HL-60/S4 treated with phorbol 12-myristate 13-acetate at 8.2 ng/mL for 4 days and 3 days (cell line): ENCODE measurements around the gene LGALS9B.
"Not testable (repeated sequence)": the region's sequence is repeated elsewhere in the genome, so short reads cannot be mapped to it uniquely, and the experiment has no call there.

Experiments
- in situ Hi-C: fragments of 300-500 bp; cut with MboI; formaldehyde crosslinking; loops from 2 replicates; pipeline ENCODE4 v1.15.0; 2022; ENCODE audit warnings: low sequenced_read_pairs

LGALS9B gene

GRCh38 chr17:20417492-20418080 lies 49.8 kb downstream of the LGALS9B start:
- in situ Hi-C loops, result not testable (repeated sequence)

- in situ Hi-C loops, result not testable (repeated sequence)
Measured at GRCh38 chr17:20416381-20416911, 50.9 kb downstream of the LGALS9B start.

- in situ Hi-C loops, result not testable (repeated sequence)
Measured at GRCh38 chr17:20415479-20415878, 51.9 kb downstream of the LGALS9B start.

GRCh38 chr17:20401306-20402022 lies 65.9 kb downstream of the LGALS9B start:
- in situ Hi-C loops, result not testable (repeated sequence)

GRCh38 chr17:20400559-20401305 lies 66.6 kb downstream of the LGALS9B start:
- in situ Hi-C loops, result not testable (repeated sequence)
